GM18520 (cell line): Measurements from ENCODE around the gene OTUB1.
A peak's percentile ranks its signal among the peaks of the same experiment; 100 is the strongest.
"Not testable (repeated sequence)": the region's sequence is repeated elsewhere in the genome, so short reads cannot be mapped to it uniquely, and the experiment has no call there.

Experiments used
- ATAC-seq: cut with Tn5 transposase; IDR thresholded peaks from one replicate; pipeline ENCODE4 v1.9.1; 2021; ENCODE audit not compliant: unreplicated experiment

The OTUB1 gene

GRCh38 chr11:63986156-63986931 is at the start of gene OTUB1:
Gene OTUB1 (plus strand): TSS chr11:63986438. CDS start chr11:63986457, 19 bp downstream.
- peak; percentile 74 for ATAC-seq

- peak; percentile 3 for ATAC-seq
Measured at GRCh38 chr11:63937713-63938478, 48.3 kb upstream of the OTUB1 start.

GRCh38 chr11:63938479-63939396 is 47.5 kb upstream of the OTUB1 start, which contains the start of gene NAA40:
Gene NAA40 (plus strand): TSS chr11:63939002. CDS start chr11:63939097, 95 bp downstream.
- peak; percentile 94 for ATAC-seq

GRCh38 chr11:63939397-63939891 is 46.8 kb upstream of the OTUB1 start:
- no peak for ATAC-seq

GRCh38 chr11:63940786-63941185 is 45.5 kb upstream of the OTUB1 start:
- no peak for ATAC-seq

GRCh38 chr11:63941901-63942300 is 44.3 kb upstream of the OTUB1 start:
- no peak for ATAC-seq

- ATAC-seq, result no peak
Measured at GRCh38 chr11:63942803-63943202, 43.4 kb upstream of the OTUB1 start.

GRCh38 chr11:63944987-63945386 is 41.3 kb upstream of the OTUB1 start:
- no peak for ATAC-seq

- ATAC-seq, result no peak
Measured at GRCh38 chr11:63945477-63946163, 40.6 kb upstream of the OTUB1 start.

GRCh38 chr11:63951779-63952536 is 34.3 kb upstream of the OTUB1 start:
- no peak for ATAC-seq

- ATAC-seq, result no peak
Measured at GRCh38 chr11:63952570-63952969, 33.7 kb upstream of the OTUB1 start.

- no peak for ATAC-seq
Measured at GRCh38 chr11:63958008-63958407, 28.2 kb upstream of the OTUB1 start.

GRCh38 chr11:63961608-63962412 is 24.4 kb upstream of the OTUB1 start:
- no peak for ATAC-seq

- ATAC-seq, result not testable (repeated sequence)
Measured at GRCh38 chr11:63963895-63964294, 22.3 kb upstream of the OTUB1 start.

GRCh38 chr11:63966444-63966843 is 19.8 kb upstream of the OTUB1 start:
- ATAC-seq, result no peak

- no peak for ATAC-seq
Measured at GRCh38 chr11:63969461-63969860, 16.8 kb upstream of the OTUB1 start.

- no peak for ATAC-seq
Measured at GRCh38 chr11:63970902-63971301, 15.3 kb upstream of the OTUB1 start.

GRCh38 chr11:63973912-63974258 is 12.4 kb upstream of the OTUB1 start:
- not testable (repeated sequence) for ATAC-seq
